Endothelial cell of umbilical vein (primary cell): ENCODE results near the gene IZUMO3. TPM values are rescaled to one million over a fixed set of nuclear protein-coding genes. Genes with fewer than 3 reads are reported as not detected.

Experiments
- BruUV-seq: library from RNA; stranded (reverse); fragments of 400-500 nt; replicated peaks from 2 replicates; lab custom pipeline; 2021; lab: Mats Ljungman, UMichigan
- CTCF ChIA-PET: fragments of 300-600, 350-600 bp; sonication (Branson Sonifier 250); formaldehyde crosslinking; loops from one replicate; lab custom pipeline; 2021; ENCODE audit warnings: antibody characterized with exemption, inconsistent platforms; lab: Charles Lee
- POLR2A ChIA-PET: fragments of 300-600, 350-600 bp; sonication (Branson Sonifier 250); formaldehyde crosslinking; loops from one replicate; lab custom pipeline; 2021; ENCODE audit warnings: antibody characterized with exemption, inconsistent platforms; lab: Charles Lee
- DNase-seq: peaks from one replicate; pipeline ENCODE4 v3.0.0-alpha.2; 2011; ENCODE audit warnings: low read depth, low spot score
- FAIRE-seq: peaks from 2 replicates; lab custom pipeline; 2011; peaks lifted over from hg19 to GRCh38; lab: Jason Lieb, UNC
- H2AFZ ChIP-seq: 2 replicates; pipeline ENCODE4 v1.6.0; 2012; ENCODE audit warnings: low read depth, low read length, control low read depth, inconsistent platforms
- H3K27ac ChIP-seq: 2 replicates; pipeline ENCODE4 v1.5.1; 2011; ENCODE audit warnings: low read depth, mild to moderate bottlenecking, control low read depth, low read length, moderate library complexity; ENCODE audit not compliant: insufficient read depth
- H3K27me3 ChIP-seq, 2 experiments: 2 replicates each; pipeline versions ENCODE4 v1.6.0 to v1.6.1; 2011; ENCODE audit warnings: low read length in 2 of 2, mixed read lengths in 1 of 2; ENCODE audit not compliant: control insufficient read depth in 2 of 2, insufficient read depth in 2 of 2
- H3K36me3 ChIP-seq, 2 experiments: 2 replicates in 1 of 2; 3 replicates in 1 of 2; pipeline ENCODE4 v1.5.1; 2011; ENCODE audit warnings: low read length in 2 of 2, mild to moderate bottlenecking in 1 of 2, moderate library complexity in 1 of 2; ENCODE audit not compliant: control insufficient read depth in 2 of 2, insufficient read depth in 2 of 2; ENCODE audit errors: extremely low read depth in 1 of 2
- H3K4me1 ChIP-seq: 3 replicates; pipeline ENCODE4 v1.5.1; 2011; ENCODE audit warnings: mild to moderate bottlenecking, low read length; ENCODE audit not compliant: control insufficient read depth, insufficient read depth; ENCODE audit errors: extremely low read depth
- H3K4me2 ChIP-seq: 2 replicates; pipeline ENCODE4 v1.6.1; 2011; ENCODE audit warnings: low read length, control low read depth, mixed read lengths; ENCODE audit not compliant: insufficient read depth
- H3K4me3 ChIP-seq, 3 experiments: fragments of 200-600 bp in 1 of 3; sonication (generic), shearing (Covaris generic) in 1 of 3; replicated peaks in 1 of 3; 2 replicates each; pipeline ENCODE4 v1.5.1; 2011 to 2016; ENCODE audit warnings: control low read depth in 3 of 3, low read length in 3 of 3, mild to moderate bottlenecking in 2 of 3, inconsistent platforms in 1 of 3, low read depth in 1 of 3, moderate library complexity in 1 of 3; ENCODE audit not compliant: insufficient read depth in 1 of 3
- H3K79me2 ChIP-seq: 2 replicates; pipeline ENCODE4 v1.6.0; 2012; ENCODE audit warnings: low read length, inconsistent platforms; ENCODE audit not compliant: control insufficient read depth, insufficient read depth
- H3K9ac ChIP-seq: replicated peaks from 2 replicates; pipeline ENCODE3; 2011; ENCODE audit warnings: low read length, control low read depth; ENCODE audit not compliant: insufficient read depth; ENCODE audit errors: extremely low read depth
- H3K9me1 ChIP-seq: replicated peaks from 3 replicates; pipeline ENCODE4 v1.6.0; 2011; ENCODE audit warnings: mild to moderate bottlenecking, low read length; ENCODE audit not compliant: control insufficient read depth, insufficient read depth; ENCODE audit errors: extremely low read depth
- H3K9me3 ChIP-seq: replicated peaks from 2 replicates; pipeline ENCODE4 v1.5.1; 2012; ENCODE audit warnings: low read length, inconsistent platforms; ENCODE audit not compliant: control insufficient read depth, insufficient read depth
- H4K20me1 ChIP-seq: replicated peaks from 2 replicates; pipeline ENCODE3; 2011; ENCODE audit warnings: mild to moderate bottlenecking, low read length; ENCODE audit not compliant: control insufficient read depth, insufficient read depth; ENCODE audit errors: extremely low read depth
- CTCF ChIP-seq, 2 donors: IDR thresholded peaks; 1 replicate in 1 of 2; 2 replicates in 1 of 2; pipeline ENCODE4 v1.5.1; 2011; ENCODE audit warnings: low read length in 2 of 2, mild to moderate bottlenecking in 2 of 2, moderate library complexity in 2 of 2, control low read depth in 1 of 2, inconsistent platforms in 1 of 2, low read depth in 1 of 2; ENCODE audit not compliant: insufficient read depth in 1 of 2; ENCODE audit errors: extremely low read depth in 1 of 2
- EZH2 ChIP-seq: IDR thresholded peaks from 2 replicates; pipeline ENCODE4 v1.6.1; 2012; ENCODE audit warnings: borderline replicate concordance, low read depth, mild to moderate bottlenecking, moderate library complexity, low read length, inconsistent platforms; ENCODE audit not compliant: severe bottlenecking
- FOS ChIP-seq: IDR thresholded peaks from 2 replicates; pipeline ENCODE4 v1.6.1; 2011; ENCODE audit warnings: mild to moderate bottlenecking, low read length, moderate library complexity, borderline replicate concordance; ENCODE audit not compliant: insufficient read depth
- GATA2 ChIP-seq: IDR thresholded peaks from 2 replicates; pipeline ENCODE4 v1.7.0; 2011; ENCODE audit warnings: low read depth, mild to moderate bottlenecking, moderate library complexity, mixed read lengths, low read length; ENCODE audit not compliant: insufficient read length, insufficient read depth
- JUN ChIP-seq: IDR thresholded peaks from 2 replicates; pipeline ENCODE4 v1.6.1; 2011; ENCODE audit warnings: borderline replicate concordance, low read depth; ENCODE audit not compliant: insufficient read length, insufficient read depth
- MAX ChIP-seq: IDR thresholded peaks from 2 replicates; pipeline ENCODE4 v1.6.1; 2011; ENCODE audit not compliant: insufficient read depth, insufficient read length
- MYC ChIP-seq: IDR thresholded peaks from one replicate; pipeline ENCODE4 v1.6.1; 2011; ENCODE audit warnings: mild to moderate bottlenecking, low read depth, low read length
- POLR2A ChIP-seq: IDR thresholded peaks from 2 replicates; pipeline ENCODE4 v1.6.1; 2012; ENCODE audit warnings: low read depth, mild to moderate bottlenecking, control low read depth, low read length
- POLR2AphosphoS5 ChIP-seq: IDR thresholded peaks from 2 replicates; pipeline ENCODE4 v1.6.1; 2012; ENCODE audit warnings: low read depth, mild to moderate bottlenecking, control low read depth, low read length, moderate library complexity; ENCODE audit not compliant: insufficient read depth
- dilution Hi-C: fragments of 300-500 bp; cut with MboI; formaldehyde crosslinking; loops from one replicate; pipeline ENCODE4 v1.15.0; 2019; ENCODE audit warnings: low sequenced_read_pairs; ENCODE audit not compliant: extremely low pct_ligation_motif_present
- intact Hi-C: fragments of 100-400 bp; cut with micrococcal nuclease; formaldehyde crosslinking; loops from one replicate; pipeline ENCODE4 v1.10.0; 2022
- polyA plus RNA-seq, 4 experiments: library from polyadenylated mRNA; depleted of rRNA in 3 of 4; stranded (reverse) in 3 of 4; unstranded in 1 of 4; fragments of >200 nt; gene quantifications; 2 replicates each; pipeline versions ENCODE4 v1.2.1 to v1.2.3, GENCODE V29; 2011 to 2012; ENCODE audit warnings: missing spikeins in 1 of 4
- total RNA-seq: library from RNA; stranded (reverse); gene quantifications from 2 replicates; pipeline ENCODE4 v1.2.3, GENCODE V29; 2021

Gene IZUMO3
- total and polyA plus RNA-seq, 2 donors (not counting 3 experiments of a cell fraction or from before 2014, with no cell fraction given): not detected

GRCh38 chr9:24502206-24502937 is 43.3 kb downstream of the IZUMO3 start:
- Histone ChIP-seq H3K4me2 (no peak overlapping the region), H4K20me1 (no peaks in the 10 kb centered on the region), H3K79me2 (no peaks in the 10 kb centered on the region), H3K9me3 (no peaks in the 10 kb centered on the region), H3K27me3 (no peaks in the 10 kb centered on the region), H3K9ac (no peak overlapping the region), H3K4me3 (no peak overlapping the region), H3K9me1 (no peaks in the 10 kb centered on the region), H3K36me3 (no peaks in the 10 kb centered on the region), H3K27ac (no peak overlapping the region), H2AFZ (no peak overlapping the region), H3K4me1 (no peaks in the 10 kb centered on the region)
- BruUV-seq: no TSS peak
- CTCF ChIA-PET: no interaction called here
- POLR2A ChIA-PET: no interaction called here
- DNase-seq (no peak), FAIRE-seq (no peak)
- TF ChIP-seq CTCF (IDR thresholded peaks at IDR 0.05; ENCODE audit: extremely low read depth in 1 of 2, insufficient read depth in 1 of 2, low read depth in 1 of 2, low read length in 2 of 2) (no peak), EZH2 (no peak), GATA2 (no peak), MAX (no peak), MYC (no peak), POLR2A (no peak), FOS (no peak), POLR2AphosphoS5 (no peak), JUN (no peak)
- intact Hi-C loops (no loop called here), dilution Hi-C loops (no loop called here)
